ENCODE data around the gene ACSF2. TPM values are rescaled to one million over a fixed set of nuclear protein-coding genes. Genes with fewer than 3 reads are reported as not detected.

The ACSF2 gene
- total and polyA plus RNA-seq, 7 experiments from 2014 or later: 2.2 to 36.2 (median 20.4) TPM

DNA sequence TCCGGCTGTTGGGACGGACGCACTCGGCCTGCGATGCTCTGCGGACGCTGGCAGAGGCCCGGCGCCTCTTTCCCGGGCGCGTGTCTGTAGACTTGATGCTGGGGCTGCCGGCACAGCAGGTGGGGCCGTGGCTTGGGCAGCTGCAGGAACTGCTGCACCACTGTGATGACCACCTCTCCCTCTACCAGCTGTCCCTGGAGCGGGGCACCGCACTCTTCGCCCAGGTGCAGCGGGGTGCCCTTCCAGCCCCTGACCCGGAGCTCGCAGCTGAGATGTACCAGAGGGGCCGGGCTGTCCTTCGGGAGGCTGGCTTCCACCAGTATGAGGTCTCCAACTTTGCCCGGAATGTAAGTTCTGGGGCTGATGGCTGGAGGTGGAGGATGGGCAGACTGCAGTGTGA lies 56.1 kb downstream of the ACSF2 start:
- Histone ChIP-seq H3K36me3 (ENCODE audit: control insufficient read depth in 2 of 3, insufficient read depth in 3 of 3, low read length in 3 of 3) (peaks cover 0 to 49% (median 3%) of the 10 kb centered on the region in 3 experiments), H3K4me1 (ENCODE audit: control insufficient read depth in 2 of 2, insufficient read depth in 2 of 2, low read length in 2 of 2) (peaks cover 11 to 12% of the 10 kb centered on the region in 2 donors), H3K4me3 (ENCODE audit: low read length) (no peak overlapping the region), H3K9me3 (ENCODE audit: control insufficient read depth in 2 of 3, low read length in 3 of 3) (no peaks in the 10 kb centered on the region), H3K27ac (ENCODE audit: low read depth, low read length) (no peak overlapping the region), H3K27me3 (ENCODE audit: control insufficient read depth in 2 of 2, insufficient read depth in 2 of 2, low read length in 2 of 2) (no peaks in the 10 kb centered on the region)
- intact Hi-C loops (cut with micrococcal nuclease): loop anchor here (1.0 kb wide), 6 partner anchors 22 to 360 kb away; partner anchors contain the start of gene SPATA20 (in 1 of the 2)
- Mint-ChIP-seq H3K36me3 (peaks cover 0 to 20% (median 8%) of the 10 kb centered on the region in 5 donors), H3K4me3 (no peak overlapping the region), H3K9me3 (no peaks in the 10 kb centered on the region), H3K27ac (peak overlapping the region in 1 of 9 donors; percentile 56), H3K27me3 (no peaks in the 10 kb centered on the region), H3K4me1 (peaks cover 19 to 28% (median 23%) of the 10 kb centered on the region in 7 donors)
- ChIA-PET CTCF (interaction anchor here (0.7 to 1.2 kb wide), 4 partner anchors 19 to 145 kb away, joined by 3 to 6 read pairs (median 4); no protein-coding TSS in a partner anchor), POLR2A (interaction anchor here (0.6 kb wide), 1 partner anchor 46 kb away, joined by 3 read pairs; no protein-coding TSS in a partner anchor)
- no peak for ATAC-seq
- DNase-seq: no peak

DNA sequence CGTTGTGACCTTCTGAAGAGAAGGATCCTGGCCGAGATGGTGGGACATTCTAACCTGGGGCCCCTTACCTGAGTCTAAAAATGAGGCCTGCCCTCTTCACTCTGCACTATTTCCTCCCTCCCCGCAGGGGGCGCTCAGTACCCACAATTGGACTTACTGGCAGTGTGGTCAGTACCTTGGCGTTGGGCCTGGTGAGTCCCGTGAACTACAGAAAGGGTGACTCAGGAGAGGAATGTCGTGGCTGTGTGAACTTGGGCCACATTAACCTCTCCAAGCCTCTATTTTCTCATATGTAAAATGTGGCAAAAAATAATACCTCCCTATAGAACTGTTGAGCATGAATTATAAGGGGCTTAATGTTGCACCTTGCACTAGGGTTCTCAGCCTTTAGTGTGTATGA lies 56.5 kb downstream of the ACSF2 start:
- Mint-ChIP-seq H3K4me3 (no peak overlapping the region), H3K27ac (peak overlapping the region in 5 of 9 donors; percentile 18 to 56 (median 49)), H3K27me3 (no peaks in the 10 kb centered on the region), H3K36me3 (peaks cover 0 to 20% (median 8%) of the 10 kb centered on the region in 5 donors), H3K9me3 (no peaks in the 10 kb centered on the region), H3K4me1 (peaks cover 19 to 28% (median 23%) of the 10 kb centered on the region in 7 donors)
- CTCF ChIA-PET: interaction anchor here (0.7 to 1.2 kb wide), 4 partner anchors 18 to 120 kb away, joined by 3 to 6 read pairs (median 4); no protein-coding TSS in a partner anchor
- DNase-seq (peak; percentile 26 to 80 (median 54)), ATAC-seq (peak; percentile 45)
- H3K9me3 ChIP-seq (ENCODE audit: control insufficient read depth in 2 of 3, low read length in 3 of 3): no peaks in the 10 kb centered on the region
- no peak overlapping the region for H3K27ac ChIP-seq (ENCODE audit: low read depth, low read length)
- POLR2A ChIA-PET: interaction anchor here (0.6 to 1.0 kb wide), 2 partner anchors 22 to 46 kb away, joined by 3 to 4 read pairs; no protein-coding TSS in a partner anchor
- H3K36me3 ChIP-seq (ENCODE audit: control insufficient read depth in 2 of 3, insufficient read depth in 3 of 3, low read length in 3 of 3): peaks cover 0 to 49% (median 3%) of the 10 kb centered on the region in 3 experiments
- H3K4me3 ChIP-seq (ENCODE audit: low read length): no peak overlapping the region
- H3K27me3 ChIP-seq (ENCODE audit: control insufficient read depth in 2 of 2, insufficient read depth in 2 of 2, low read length in 2 of 2): no peaks in the 10 kb centered on the region
- peaks cover 11 to 12% of the 10 kb centered on the region in 2 donors for H3K4me1 ChIP-seq (ENCODE audit: control insufficient read depth in 2 of 2, insufficient read depth in 2 of 2, low read length in 2 of 2)
- intact Hi-C loops (cut with micrococcal nuclease): loop anchor here (1.0 kb wide), 6 partner anchors 22 to 360 kb away; partner anchors contain the start of gene SPATA20 (in 1 of the 2)

DNA sequence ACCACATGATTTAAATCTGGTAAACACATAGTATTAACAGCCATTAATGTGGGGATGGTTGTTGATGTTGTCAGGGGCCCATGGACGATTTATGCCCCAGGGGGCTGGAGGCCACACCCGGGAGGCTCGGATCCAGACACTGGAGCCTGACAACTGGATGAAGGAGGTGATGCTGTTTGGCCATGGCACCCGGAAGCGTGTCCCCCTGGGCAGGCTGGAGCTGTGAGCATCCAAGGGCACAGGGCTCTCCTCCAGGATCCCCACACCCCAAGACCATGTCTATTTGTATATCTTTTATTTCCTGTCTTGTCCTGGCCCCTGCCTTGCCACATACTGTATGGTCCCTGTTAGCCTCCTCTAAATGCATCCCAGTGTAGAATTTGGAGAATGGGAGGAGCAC lies 57.2 kb downstream of the ACSF2 start:
- Mint-ChIP-seq H3K4me1 (peaks cover 16 to 24% (median 20%) of the 10 kb centered on the region in 7 donors), H3K4me3 (no peak overlapping the region), H3K9me3 (no peaks in the 10 kb centered on the region), H3K36me3 (peaks cover 0 to 20% (median 8%) of the 10 kb centered on the region in 5 donors), H3K27ac (peak overlapping the region in 2 of 9 donors; percentile 33 to 41), H3K27me3 (no peaks in the 10 kb centered on the region)
- ATAC-seq (no peak), DNase-seq (no peak)
- Histone ChIP-seq H3K36me3 (ENCODE audit: control insufficient read depth in 2 of 3, insufficient read depth in 3 of 3, low read length in 3 of 3) (peaks cover 0 to 49% (median 3%) of the 10 kb centered on the region in 3 experiments), H3K4me3 (ENCODE audit: low read length) (no peak overlapping the region), H3K9me3 (ENCODE audit: control insufficient read depth in 2 of 3, low read length in 3 of 3) (no peaks in the 10 kb centered on the region), H3K27ac (ENCODE audit: low read depth, low read length) (no peak overlapping the region), H3K4me1 (ENCODE audit: control insufficient read depth in 2 of 2, insufficient read depth in 2 of 2, low read length in 2 of 2) (peaks cover 6 to 7% of the 10 kb centered on the region in 2 donors), H3K27me3 (ENCODE audit: control insufficient read depth in 2 of 2, insufficient read depth in 2 of 2, low read length in 2 of 2) (no peaks in the 10 kb centered on the region)
- intact Hi-C loops (cut with micrococcal nuclease): no loop called here
- ChIA-PET POLR2A (interaction anchor here (1.0 kb wide), 1 partner anchor 21 kb away, joined by 4 read pairs; no protein-coding TSS in a partner anchor), CTCF (interaction anchor here (0.6 to 3.1 kb wide), 4 partner anchors 18 to 141 kb away, joined by 3 to 11 read pairs (median 4); no protein-coding TSS in a partner anchor)

GRCh38 chr17:50484386-50485155 lies 58.6 kb downstream of the ACSF2 start:
- Histone ChIP-seq H3K27me3 (ENCODE audit: control insufficient read depth in 2 of 2, insufficient read depth in 2 of 2, low read length in 2 of 2) (no peaks in the 10 kb centered on the region), H3K4me3 (ENCODE audit: low read length) (no peak overlapping the region), H3K36me3 (ENCODE audit: control insufficient read depth in 2 of 3, insufficient read depth in 3 of 3, low read length in 3 of 3) (peaks cover 0 to 46% (median 3%) of the 10 kb centered on the region in 3 experiments), H3K27ac (ENCODE audit: low read depth, low read length) (no peak overlapping the region), H3K9me3 (ENCODE audit: control insufficient read depth in 2 of 3, low read length in 3 of 3) (no peaks in the 10 kb centered on the region), H3K4me1 (ENCODE audit: control insufficient read depth in 2 of 2, insufficient read depth in 2 of 2, low read length in 2 of 2) (peaks cover 3% of the 10 kb centered on the region in 2 donors)
- ChIA-PET POLR2A (interaction anchor here (1.4 to 1.8 kb wide), 2 partner anchors 16 to 88 kb away, joined by 4 to 5 read pairs; partner anchors contain the start of gene LRRC59), CTCF (interaction anchor here (0.6 to 3.1 kb wide), 3 partner anchors 17 to 141 kb away, joined by 3 to 11 read pairs (median 3); no protein-coding TSS in a partner anchor)
- Mint-ChIP-seq H3K9me3 (no peaks in the 10 kb centered on the region), H3K27ac (peak overlapping the region in 2 of 9 donors; percentile 28 to 38), H3K4me3 (no peak overlapping the region), H3K27me3 (no peaks in the 10 kb centered on the region), H3K36me3 (peaks cover 0 to 26% (median 7%) of the 10 kb centered on the region in 5 donors), H3K4me1 (peaks cover 10 to 16% (median 13%) of the 10 kb centered on the region in 7 donors)
- intact Hi-C loops (cut with micrococcal nuclease): no loop called here
- no peak for ATAC-seq
- no peak for DNase-seq

- ChIA-PET POLR2A (interaction anchor here (0.6 kb wide), 1 partner anchor 9 kb away, joined by 3 read pairs; no protein-coding TSS in a partner anchor), CTCF (interaction anchor here (0.6 kb wide), 1 partner anchor 12 kb away, joined by 3 read pairs; no protein-coding TSS in a partner anchor)
- H3K9me3 ChIP-seq (ENCODE audit: control insufficient read depth in 2 of 3, low read length in 3 of 3): no peaks in the 10 kb centered on the region
- H3K4me1 ChIP-seq (ENCODE audit: control insufficient read depth in 2 of 2, insufficient read depth in 2 of 2, low read length in 2 of 2): no peaks in the 10 kb centered on the region
- no peak overlapping the region for H3K27ac ChIP-seq (ENCODE audit: low read depth, low read length)
- intact Hi-C loops (cut with micrococcal nuclease): no loop called here
- Mint-ChIP-seq H3K27me3 (no peaks in the 10 kb centered on the region), H3K4me1 (peaks cover 0 to 4% (median 0%) of the 10 kb centered on the region in 7 donors), H3K36me3 (peaks cover 0 to 22% (median 7%) of the 10 kb centered on the region in 5 donors), H3K4me3 (no peak overlapping the region), H3K9me3 (no peaks in the 10 kb centered on the region), H3K27ac (no peak overlapping the region)
- no peaks in the 10 kb centered on the region for H3K27me3 ChIP-seq (ENCODE audit: control insufficient read depth in 2 of 2, insufficient read depth in 2 of 2, low read length in 2 of 2)
- DNase-seq (no peak), ATAC-seq (no peak)
- H3K4me3 ChIP-seq (ENCODE audit: low read length): no peak overlapping the region
- H3K36me3 ChIP-seq (ENCODE audit: control insufficient read depth in 2 of 3, insufficient read depth in 3 of 3, low read length in 3 of 3): peaks cover 0 to 37% (median 3%) of the 10 kb centered on the region in 3 experiments
Observed at GRCh38 chr17:50487213-50488096, 61.4 kb downstream of the ACSF2 start.

Measured in naive thymus-derived CD4-positive, alpha-beta T cell (primary cell).